Keratinocyte (primary cell): Measurements from ENCODE around the gene PPCS. TPM values are rescaled to one million over a fixed set of nuclear protein-coding genes. Genes with fewer than 3 reads are reported as not detected.

Experiments used
- DNase-seq: peaks from one replicate; pipeline ENCODE4 v3.0.0-alpha.2; 2011; ENCODE audit warnings: low read depth, missing footprints, low spot score
- FAIRE-seq: peaks from 2 replicates; lab custom pipeline; 2011; peaks lifted over from hg19 to GRCh38; lab: Jason Lieb, UNC
- H2AFZ ChIP-seq: 2 replicates; pipeline ENCODE4 v1.6.0; 2012; ENCODE audit warnings: low read length, control low read depth, inconsistent platforms; ENCODE audit not compliant: control insufficient read depth
- H3K27ac ChIP-seq: 2 replicates; pipeline ENCODE4 v1.5.1; 2011; ENCODE audit warnings: low read length; ENCODE audit not compliant: control insufficient read depth, insufficient read depth
- H3K27me3 ChIP-seq: 3 replicates; pipeline ENCODE4 v1.6.0; 2011; ENCODE audit warnings: low read length; ENCODE audit not compliant: control insufficient read depth, insufficient read depth; ENCODE audit errors: extremely low read depth
- H3K36me3 ChIP-seq, 2 experiments: 2 replicates in 1 of 2; 3 replicates in 1 of 2; pipeline ENCODE4 v1.5.1; 2011; ENCODE audit warnings: low read length in 2 of 2, mild to moderate bottlenecking in 1 of 2; ENCODE audit not compliant: control insufficient read depth in 2 of 2, insufficient read depth in 2 of 2; ENCODE audit errors: extremely low read depth in 1 of 2
- H3K4me1 ChIP-seq: 3 replicates; pipeline ENCODE4 v1.5.1; 2011; ENCODE audit warnings: low read length; ENCODE audit not compliant: control insufficient read depth, insufficient read depth; ENCODE audit errors: extremely low read depth
- H3K4me2 ChIP-seq: 3 replicates; pipeline ENCODE4 v1.6.0; 2011; ENCODE audit warnings: low read depth, low read length; ENCODE audit not compliant: control insufficient read depth, insufficient read depth; ENCODE audit errors: extremely low read depth
- H3K4me3 ChIP-seq, 3 experiments: fragments of 200-600 bp in 1 of 3; sonication (generic) in 1 of 3; 2 replicates in 2 of 3; 3 replicates in 1 of 3; pipeline ENCODE4 v1.5.1; 2011 to 2016; ENCODE audit warnings: low read length in 3 of 3, mild to moderate bottlenecking in 3 of 3, control low read depth in 2 of 3, inconsistent platforms in 1 of 3, low read depth in 1 of 3, mixed read lengths in 1 of 3, mixed run types in 1 of 3, moderate library complexity in 1 of 3; ENCODE audit not compliant: control insufficient read depth in 2 of 3, insufficient read depth in 2 of 3; ENCODE audit errors: extremely low read depth in 1 of 3
- H3K79me2 ChIP-seq: 2 replicates; pipeline ENCODE4 v1.6.0; 2012; ENCODE audit warnings: low read length; ENCODE audit not compliant: control insufficient read depth, insufficient read depth
- H3K9ac ChIP-seq: 3 replicates; pipeline ENCODE4 v1.6.0; 2011; ENCODE audit warnings: low read length; ENCODE audit not compliant: control insufficient read depth, insufficient read depth; ENCODE audit errors: extremely low read depth
- H3K9me1 ChIP-seq: 3 replicates; pipeline ENCODE4 v1.6.0; 2011; ENCODE audit warnings: low read length; ENCODE audit not compliant: control insufficient read depth, insufficient read depth; ENCODE audit errors: extremely low read depth
- H3K9me3 ChIP-seq: 2 replicates; pipeline ENCODE4 v1.5.1; 2012; ENCODE audit warnings: low read depth, low read length; ENCODE audit not compliant: control insufficient read depth
- H4K20me1 ChIP-seq: 3 replicates; pipeline ENCODE4 v1.6.0; 2011; ENCODE audit warnings: low read length; ENCODE audit not compliant: control insufficient read depth, insufficient read depth; ENCODE audit errors: extremely low read depth
- CTCF ChIP-seq, 3 experiments: IDR thresholded peaks in 1 of 3; conservative IDR thresholded peaks in 1 of 3; optimal IDR thresholded peaks in 1 of 3; 2 replicates in 2 of 3; 3 replicates in 1 of 3; pipeline versions ENCODE3 to v1.5.1; 2011; ENCODE audit warnings: low read length in 3 of 3, mild to moderate bottlenecking in 3 of 3, moderate library complexity in 2 of 3, control low read depth in 1 of 3, inconsistent platforms in 1 of 3; ENCODE audit not compliant: insufficient read depth in 2 of 3; ENCODE audit errors: extremely low read depth in 1 of 3
- EZH2 ChIP-seq: IDR thresholded peaks from one replicate; pipeline ENCODE4 v1.6.1; 2012; ENCODE audit warnings: inconsistent platforms, mild to moderate bottlenecking, low read length, moderate library complexity
- dilution Hi-C: fragments of 300-500 bp; cut with MboI; formaldehyde crosslinking; loops from one replicate; pipeline ENCODE4 v1.7.0; 2020; ENCODE audit warnings: low sequenced_read_pairs; ENCODE audit not compliant: extremely low pct_ligation_motif_present
- polyA plus RNA-seq, 5 experiments: library from polyadenylated mRNA; depleted of rRNA in 3 of 5; stranded (reverse) in 3 of 5; stranded (forward) in 1 of 5; unstranded in 1 of 5; fragments of >200 nt; gene quantifications; 1 replicate in 1 of 5; 2 replicates in 3 of 5; 3 replicates in 1 of 5; pipeline versions ENCODE4 v1.2.1 to v1.2.3, GENCODE V29; 2011 to 2012; ENCODE audit warnings: missing spikeins in 2 of 5, low read depth in 1 of 5, low replicate concordance in 1 of 5

PPCS gene
- polyA plus RNA-seq, 1 donor (not counting 4 experiments of a cell fraction or from before 2014, with no cell fraction given) = 47.3 TPM

GRCh38 chr1:42419126-42419821 lies 37.1 kb upstream of the PPCS start:
- no peak for FAIRE-seq
- Histone ChIP-seq H3K4me3 (no peak overlapping the region), H3K4me2 (no peak overlapping the region), H2AFZ (no peak overlapping the region), H3K27me3 (peaks cover 25% of the 10 kb centered on the region), H3K9me1 (no peaks in the 10 kb centered on the region), H3K36me3 (no peaks in the 10 kb centered on the region), H3K27ac (no peak overlapping the region), H4K20me1 (no peaks in the 10 kb centered on the region), H3K9me3 (no peaks in the 10 kb centered on the region), H3K9ac (no peak overlapping the region), H3K4me1 (no peaks in the 10 kb centered on the region), H3K79me2 (no peaks in the 10 kb centered on the region)
- TF ChIP-seq CTCF (optimal IDR thresholded peaks at IDR 0.05 in 1 of 3, IDR thresholded peaks at IDR 0.05 in 1 of 3, conservative IDR thresholded peaks at IDR 0.05 in 1 of 3; ENCODE audit: extremely low read depth in 1 of 3, insufficient read depth in 2 of 3, low read length in 3 of 3) (no peak), EZH2 (no peak)
- DNase-seq = no peak
- dilution Hi-C loops = no loop called here

GRCh38 chr1:42420121-42420520 lies 36.2 kb upstream of the PPCS start:
- dilution Hi-C loops = no loop called here
- no peak for TF ChIP-seq EZH2
- no peak for TF ChIP-seq CTCF (optimal IDR thresholded peaks at IDR 0.05 in 1 of 3, IDR thresholded peaks at IDR 0.05 in 1 of 3, conservative IDR thresholded peaks at IDR 0.05 in 1 of 3; ENCODE audit: extremely low read depth in 1 of 3, insufficient read depth in 2 of 3, low read length in 3 of 3)
- H3K4me2 ChIP-seq = no peak overlapping the region

More at GRCh38 chr1:42420121-42420520, 36.2 kb upstream of the PPCS start:
- H3K9me1 ChIP-seq = no peaks in the 10 kb centered on the region
- DNase-seq (no peak), FAIRE-seq (no peak)
- H3K4me1 ChIP-seq = no peaks in the 10 kb centered on the region
- H3K9me3 ChIP-seq = no peaks in the 10 kb centered on the region
- no peak overlapping the region for H3K27ac ChIP-seq
- no peaks in the 10 kb centered on the region for H4K20me1 ChIP-seq
- H3K79me2 ChIP-seq = no peaks in the 10 kb centered on the region
- no peak overlapping the region for H2AFZ ChIP-seq
- no peak overlapping the region for H3K4me3 ChIP-seq
- H3K36me3 ChIP-seq = no peaks in the 10 kb centered on the region
- H3K9ac ChIP-seq = no peak overlapping the region
- peaks cover 21% of the 10 kb centered on the region for H3K27me3 ChIP-seq
